WERI-Rb-1 (cell line): ENCODE measurements around the gene LRP5.

Source experiments
- DNase-seq: peaks from one replicate; pipeline ENCODE4 v3.0.0-alpha.2; 2020
- H3K27ac ChIP-seq: fragments of 250-450 bp; sonication (Bioruptor Pico); 2 replicates; pipeline ENCODE4 v1.5.1; 2020; ENCODE audit warnings: mild to moderate bottlenecking, moderate library complexity
- H3K27me3 ChIP-seq: fragments of 250-450 bp; sonication (Bioruptor Pico); 2 replicates; pipeline ENCODE4 v1.5.1; 2021; ENCODE audit warnings: mild to moderate bottlenecking, low read depth, moderate library complexity; ENCODE audit not compliant: insufficient read depth, severe bottlenecking
- H3K36me3 ChIP-seq: fragments of 250-450 bp; sonication (Bioruptor Pico); 2 replicates; pipeline ENCODE4 v1.5.1; 2020; ENCODE audit warnings: mild to moderate bottlenecking, moderate library complexity
- H3K4me3 ChIP-seq: 2 replicates; pipeline ENCODE4 v1.5.1; 2011; ENCODE audit warnings: low read depth, mild to moderate bottlenecking, control low read depth, low read length
- H3K9me3 ChIP-seq: fragments of 250-450 bp; sonication (Bioruptor Pico); 2 replicates; pipeline ENCODE4 v1.5.1; 2021; ENCODE audit warnings: mild to moderate bottlenecking, moderate library complexity; ENCODE audit not compliant: severe bottlenecking
- CTCF ChIP-seq: IDR thresholded peaks from 2 replicates; pipeline ENCODE4 v1.5.1; 2011; ENCODE audit warnings: low read depth, mild to moderate bottlenecking, control low read depth, inconsistent platforms, low read length

The LRP5 gene

GRCh38 chr11:68349461-68350249 is 37.3 kb downstream of the LRP5 start:
- Histone ChIP-seq H3K27ac (no peak overlapping the region), H3K27me3 (no peaks in the 10 kb centered on the region), H3K9me3 (no peaks in the 10 kb centered on the region), H3K4me3 (no peak overlapping the region), H3K36me3 (peaks cover 5% of the 10 kb centered on the region)
- DNase-seq: no peak
- TF ChIP-seq CTCF: no peak

GRCh38 chr11:68350759-68351449 is 38.5 kb downstream of the LRP5 start:
- no peak for DNase-seq
- Histone ChIP-seq H3K9me3 (no peaks in the 10 kb centered on the region), H3K27ac (no peak overlapping the region), H3K36me3 (peaks cover 5% of the 10 kb centered on the region), H3K4me3 (no peak overlapping the region), H3K27me3 (no peaks in the 10 kb centered on the region)
- TF ChIP-seq CTCF: no peak

- Histone ChIP-seq H3K27me3 (no peaks in the 10 kb centered on the region), H3K4me3 (no peak overlapping the region), H3K9me3 (no peaks in the 10 kb centered on the region), H3K27ac (no peak overlapping the region), H3K36me3 (peaks cover 9% of the 10 kb centered on the region)
- TF ChIP-seq CTCF: no peak
- DNase-seq: no peak
Measured at GRCh38 chr11:68351450-68352275, 39.3 kb downstream of the LRP5 start.

- Histone ChIP-seq H3K4me3 (no peak overlapping the region), H3K9me3 (no peaks in the 10 kb centered on the region), H3K27me3 (no peaks in the 10 kb centered on the region), H3K36me3 (peaks cover 11% of the 10 kb centered on the region), H3K27ac (no peak overlapping the region)
- DNase-seq: no peak
- no peak for TF ChIP-seq CTCF
Measured at GRCh38 chr11:68352591-68352990, 40.2 kb downstream of the LRP5 start.

- no peak for TF ChIP-seq CTCF
- no peak overlapping the region for H3K27ac ChIP-seq
- H3K36me3 ChIP-seq: peaks cover 13% of the 10 kb centered on the region
- H3K4me3 ChIP-seq: no peak overlapping the region
- DNase-seq: no peak
- no peaks in the 10 kb centered on the region for H3K9me3 ChIP-seq
- no peaks in the 10 kb centered on the region for H3K27me3 ChIP-seq
Measured at GRCh38 chr11:68353118-68353517, 40.7 kb downstream of the LRP5 start.
